GM13977 (cell line): ENCODE results near the gene CADM3.

Experiments
- DNase-seq: peaks from one replicate; pipeline ENCODE4 v3.0.0; 2012; ENCODE audit warnings: low spot score
- CTCF ChIP-seq: IDR thresholded peaks from 2 replicates; pipeline ENCODE4 v1.5.1; 2012; ENCODE audit warnings: mild to moderate bottlenecking, control low read depth; ENCODE audit not compliant: insufficient read depth; ENCODE audit errors: extremely low read depth, missing control alignments
- in situ Hi-C: fragments of 300-500 bp; cut with MboI; formaldehyde crosslinking; loops from one replicate; pipeline ENCODE4 v1.12.0; 2022; ENCODE audit warnings: low sequenced_read_pairs, low pct_unique_long_range_greater_than_20kb, mixed read lengths, inconsistent platforms; ENCODE audit not compliant: unreplicated experiment

CADM3 gene

GRCh38 chr1:159161719-159162026 is 9.7 kb upstream of the CADM3 start:
- TF ChIP-seq CTCF: no peak
- in situ Hi-C loops: no loop called here
- no peak for DNase-seq

- TF ChIP-seq CTCF: no peak
- in situ Hi-C loops: no loop called here
- no peak for DNase-seq
Measured at GRCh38 chr1:159162516-159163265, 8.7 kb upstream of the CADM3 start.

GRCh38 chr1:159163614-159164228 is 7.7 kb upstream of the CADM3 start:
- DNase-seq: no peak
- in situ Hi-C loops: no loop called here
- no peak for TF ChIP-seq CTCF

GRCh38 chr1:159168043-159168442 is 3.4 kb upstream of the CADM3 start:
- no peak for TF ChIP-seq CTCF
- in situ Hi-C loops: no loop called here
- DNase-seq: no peak

GRCh38 chr1:159170639-159171038 is 776 bp upstream of the CADM3 start:
- in situ Hi-C loops: no loop called here
- TF ChIP-seq CTCF: no peak

GRCh38 chr1:159171688-159172501 is 480 bp downstream of the CADM3 start:
- TF ChIP-seq CTCF: no peak
- DNase-seq: peak; percentile 41
- in situ Hi-C loops: no loop called here

More at GRCh38 chr1:159170639-159171038, 776 bp upstream of the CADM3 start:
- no peak for DNase-seq
